ENCODE results near the gene ARPC3.
"Not testable (repeated sequence)": the region's sequence is repeated elsewhere in the genome, so short reads cannot be mapped to it uniquely, and the experiment has no call there.

The ARPC3 gene

GRCh38 chr12:110421159-110421661 is 28.9 kb downstream of the ARPC3 start:
- no peak for TF ChIP-seq Cebpa-rat (IDR thresholded peaks at IDR 0.05)
- Histone ChIP-seq H3K27me3 (no peaks in the 10 kb centered on the region), H3K9ac (no peak overlapping the region), H3K27ac (no peak overlapping the region), H3K4me3 (no peak overlapping the region), H4K20me1 (no peaks in the 10 kb centered on the region), H3K4me2 (no peak overlapping the region), H3K4me1 (peaks cover 14% of the 10 kb centered on the region), H3K36me3 (no peaks in the 10 kb centered on the region), H3K9me3 (no peaks in the 10 kb centered on the region)

DNA sequence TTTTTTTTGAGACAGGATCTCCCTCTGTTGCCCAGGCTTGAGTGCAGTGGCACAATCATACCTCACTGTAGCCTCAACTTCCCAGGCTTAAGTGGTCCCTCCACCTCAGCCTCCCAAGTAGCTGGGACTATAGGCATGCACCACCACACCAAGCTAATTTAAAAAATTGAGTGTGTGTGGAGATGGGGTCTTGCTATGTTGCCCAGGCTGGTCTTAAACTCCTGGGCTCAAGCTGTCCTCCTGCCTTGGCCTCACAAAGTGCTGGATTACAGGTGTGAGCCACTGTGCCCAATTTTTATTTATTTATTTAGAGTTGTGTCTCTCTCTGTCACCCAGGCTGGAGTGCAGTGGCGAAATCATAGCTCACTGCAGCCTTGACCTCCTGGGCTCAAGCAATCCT is 29.5 kb downstream of the ARPC3 start:
- not testable (repeated sequence) for H3K36me3 ChIP-seq, H3K9me3 ChIP-seq, H3K4me2 ChIP-seq

DNA sequence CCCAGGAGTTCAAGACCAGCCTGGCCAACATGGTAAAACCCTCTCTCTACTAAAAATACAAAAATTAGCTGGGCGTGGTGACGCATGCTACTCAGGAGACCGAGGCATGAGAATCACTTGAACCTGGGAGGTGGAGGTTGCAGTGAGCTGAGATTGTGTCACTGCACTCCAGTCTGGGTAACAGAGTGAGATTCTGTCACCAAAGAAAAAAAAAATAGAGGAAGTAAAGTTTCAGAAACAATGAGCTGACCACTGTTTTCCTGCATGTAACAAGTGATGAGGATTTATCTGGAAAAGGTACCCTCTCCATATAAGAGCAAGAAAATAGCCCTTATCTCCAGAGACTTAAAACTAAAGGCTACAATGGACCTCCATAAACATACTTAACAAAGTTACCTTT is 33.0 kb downstream of the ARPC3 start:
- peaks cover 14% of the 10 kb centered on the region for H3K4me1 ChIP-seq
- H3K9ac ChIP-seq, H3K27me3 ChIP-seq, H4K20me1 ChIP-seq, H3K36me3 ChIP-seq, H3K4me3 ChIP-seq, H3K9me3 ChIP-seq: not testable (repeated sequence)
- H3K27ac ChIP-seq, result peak overlapping the region; percentile 44; the same call in 1 of the 2 replicates
- peak overlapping the region; percentile 21; the same call in 1 of the 2 replicates for H3K4me2 ChIP-seq

More for the DNA sequence above, 29.5 kb downstream of the ARPC3 start:
- not testable (repeated sequence) for H3K27me3 ChIP-seq, H3K4me3 ChIP-seq, H3K27ac ChIP-seq, H3K9ac ChIP-seq, H4K20me1 ChIP-seq
- H3K4me1 ChIP-seq, result peaks cover 14% of the 10 kb centered on the region

- H3K9me3 ChIP-seq, result not testable (repeated sequence)
Measured at GRCh38 chr12:110410086-110410485, 40.1 kb downstream of the ARPC3 start.

GRCh38 chr12:110405126-110405662 is 44.9 kb downstream of the ARPC3 start:
- Histone ChIP-seq H3K4me1 (peaks cover 19% of the 10 kb centered on the region), H4K20me1 (peaks cover 11% of the 10 kb centered on the region; the same call in 1 of the 2 replicates), H3K36me3 (peaks cover 19% of the 10 kb centered on the region)
- not testable (repeated sequence) for H3K4me2 ChIP-seq, H3K4me3 ChIP-seq, H3K9ac ChIP-seq, H3K27me3 ChIP-seq, H3K9me3 ChIP-seq, H3K27ac ChIP-seq

More at GRCh38 chr12:110410086-110410485, 40.1 kb downstream of the ARPC3 start:
- not testable (repeated sequence) for H3K36me3 ChIP-seq, H3K4me2 ChIP-seq, H3K9ac ChIP-seq, H3K4me3 ChIP-seq, H3K27me3 ChIP-seq, H3K27ac ChIP-seq, H3K4me1 ChIP-seq, H4K20me1 ChIP-seq

DNA sequence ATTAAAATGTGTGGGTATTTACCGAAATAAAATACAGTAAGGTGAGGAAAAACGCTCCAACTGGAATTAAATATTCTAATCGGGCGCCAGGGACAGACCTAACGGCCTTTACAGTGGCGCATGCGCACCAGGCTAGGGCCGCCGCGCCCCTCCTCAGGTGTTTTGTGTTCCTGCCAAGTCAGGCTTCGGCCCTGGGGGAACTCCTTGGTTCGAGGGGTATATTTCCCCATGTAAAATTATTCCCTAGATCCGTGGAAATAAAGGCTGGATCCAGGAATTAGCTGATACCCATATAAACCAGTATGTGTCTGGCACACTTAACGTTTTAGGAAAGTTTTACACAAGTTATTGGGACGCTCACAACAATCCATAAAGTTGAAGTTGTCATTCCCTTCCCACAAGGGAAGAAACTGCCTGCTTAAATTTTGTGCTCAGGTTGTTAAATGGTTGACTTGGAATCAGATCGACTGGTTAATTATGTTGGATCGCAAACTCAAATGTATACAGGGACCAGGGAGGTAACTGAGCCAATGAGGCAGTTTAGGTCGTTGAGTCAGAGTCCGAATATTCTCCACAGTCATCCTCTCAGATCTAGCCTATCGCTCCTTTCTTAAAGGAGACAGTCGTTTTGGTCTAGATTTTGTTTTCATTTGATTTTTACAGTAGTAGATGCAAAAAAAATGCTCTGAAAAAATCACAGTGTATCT is 46.0 kb downstream of the ARPC3 start:
- TF ChIP-seq Cebpa-rat (IDR thresholded peaks at IDR 0.05), result no peak
- peak overlapping the region; percentile 97 for H3K9ac ChIP-seq
- peaks cover 20% of the 10 kb centered on the region for H4K20me1 ChIP-seq
- peak overlapping the region; percentile 93 for H3K4me3 ChIP-seq
- peak overlapping the region; percentile 99 for H3K27ac ChIP-seq
- H3K36me3 ChIP-seq, result peaks cover 28% of the 10 kb centered on the region
- H3K4me1 ChIP-seq, result peaks cover 19% of the 10 kb centered on the region
- H3K9me3 ChIP-seq, result no peaks in the 10 kb centered on the region
- H3K4me2 ChIP-seq, result peak overlapping the region; percentile 92
- H3K27me3 ChIP-seq, result no peaks in the 10 kb centered on the region

- Histone ChIP-seq H3K4me2 (peak within 1 kb of the TSS; percentile 92), H3K4me3 (peak within 1 kb of the TSS; percentile 93), H3K27ac (peak within 1 kb of the TSS; percentile 99), H3K9ac (peak within 1 kb of the TSS; percentile 97), H4K20me1 (peaks cover 20% of the 10 kb centered on the region), H3K27me3 (no peaks in the 10 kb centered on the region), H3K36me3 (peaks cover 35% of the 10 kb centered on the region), H3K9me3 (no peaks in the 10 kb centered on the region), H3K4me1 (peaks cover 19% of the 10 kb centered on the region)
- TF ChIP-seq Cebpa-rat (IDR thresholded peaks at IDR 0.05), result no peak
Measured at GRCh38 chr12:110403146-110403975, 46.8 kb downstream of the ARPC3 start, which contains the start of gene ANAPC7. ANAPC7 (minus strand) TSS chr12:110403708; CDS start chr12:110403627, 81 bp downstream.
